ENCODE data around the gene SKI.
"Not testable (repeated sequence)": the region's sequence is repeated elsewhere in the genome, so short reads cannot be mapped to it uniquely, and the experiment has no call there.

The SKI gene

GRCh38 chr1:2327841-2328240 is 99.7 kb downstream of the SKI start:
- DNase-seq: no peak

GRCh38 chr1:2328676-2329455 is 100.7 kb downstream of the SKI start:
- DNase-seq: no peak

GRCh38 chr1:2330035-2330434 is 101.9 kb downstream of the SKI start:
- no peak for DNase-seq

GRCh38 chr1:2330519-2331199 is 102.5 kb downstream of the SKI start:
- DNase-seq: no peak

GRCh38 chr1:2331200-2331544 is 103.1 kb downstream of the SKI start:
- DNase-seq: no peak

- not testable (repeated sequence) for DNase-seq
Measured at GRCh38 chr1:2331580-2331979, 103.5 kb downstream of the SKI start.

GRCh38 chr1:2334366-2334765 is 106.2 kb downstream of the SKI start:
- no peak for DNase-seq

- no peak for DNase-seq
Measured at GRCh38 chr1:2334883-2335534, 106.9 kb downstream of the SKI start.

GRCh38 chr1:2335721-2336455 is 107.8 kb downstream of the SKI start:
- no peak for DNase-seq

GRCh38 chr1:2336499-2336898 is 108.4 kb downstream of the SKI start:
- DNase-seq: no peak

- no peak for DNase-seq
Measured at GRCh38 chr1:2337081-2337480, 109.0 kb downstream of the SKI start.

- no peak for DNase-seq
Measured at GRCh38 chr1:2337501-2337900, 109.4 kb downstream of the SKI start.

- DNase-seq: no peak
Measured at GRCh38 chr1:2339206-2340085, 111.3 kb downstream of the SKI start.

GRCh38 chr1:2340086-2340917 is 112.2 kb downstream of the SKI start:
- no peak for DNase-seq

GRCh38 chr1:2340918-2341254 is 112.8 kb downstream of the SKI start:
- DNase-seq: no peak

- DNase-seq: no peak
Measured at GRCh38 chr1:2341706-2342383, 113.7 kb downstream of the SKI start.

GRCh38 chr1:2342384-2343022 is 114.4 kb downstream of the SKI start:
- no peak for DNase-seq

- no peak for DNase-seq
Measured at GRCh38 chr1:2343023-2343935, 115.2 kb downstream of the SKI start.

- DNase-seq: no peak
Measured at GRCh38 chr1:2344121-2344681, 116.1 kb downstream of the SKI start.

Measured in stimulated activated CD8-positive, alpha-beta memory T cell treated with anti-CD3 and anti-CD28 coated beads, Interleukin-4, amount 100 ng/mL, for 48 hours (primary cell).